CD4-positive, alpha-beta T cell treated with Interleukin-10 for 1 hour (primary cell): ENCODE data around the gene RPRML.

ENCODE experiments used
- DNase-seq: peaks from one replicate; pipeline ENCODE4 v3.0.0-alpha.2; 2020

Gene RPRML

DNA sequence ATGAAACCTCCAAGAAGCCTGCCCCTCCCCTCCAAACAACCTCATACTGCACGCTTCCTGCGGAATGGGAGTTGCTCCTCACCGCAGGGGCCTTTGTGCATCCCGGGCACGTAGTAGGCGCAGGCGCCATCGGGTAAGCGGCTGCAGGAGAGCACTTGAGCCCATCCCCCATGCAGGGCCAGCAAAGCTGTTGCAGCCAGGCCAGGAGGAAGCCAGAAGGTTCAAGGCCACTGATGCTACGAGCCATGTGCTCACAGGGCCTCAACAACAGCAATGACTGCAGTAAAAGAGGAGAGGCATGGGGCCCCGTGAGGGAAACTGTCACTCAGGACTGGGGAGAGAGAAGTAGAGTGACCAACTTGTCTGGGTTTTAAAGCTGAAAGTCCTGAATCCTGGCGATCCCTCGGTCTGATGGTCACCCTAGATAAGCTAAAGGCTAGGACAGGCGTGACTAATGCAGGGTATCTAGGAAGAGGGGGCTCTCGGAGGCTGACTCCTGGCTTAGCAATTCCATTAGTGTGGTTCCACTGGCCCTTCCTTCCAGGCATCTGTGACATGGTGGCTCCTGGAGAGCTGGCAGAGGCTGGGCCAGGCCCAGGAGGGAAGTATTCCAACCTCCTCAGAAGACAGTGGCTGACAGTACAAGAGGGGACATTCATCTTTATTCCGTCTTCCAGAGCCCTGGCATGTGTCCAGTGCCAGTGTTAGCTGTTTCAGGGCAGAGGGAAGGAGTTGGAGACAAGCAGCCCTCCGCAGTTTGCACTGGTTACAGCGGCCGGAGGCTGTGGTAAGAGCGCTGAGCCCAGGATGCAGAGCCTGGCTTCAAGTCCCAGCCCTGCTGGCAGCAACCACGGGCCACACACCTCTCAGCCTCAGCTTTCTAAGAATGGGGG lies 35.3 kb downstream of the RPRML start:
- no peak for DNase-seq

DNA sequence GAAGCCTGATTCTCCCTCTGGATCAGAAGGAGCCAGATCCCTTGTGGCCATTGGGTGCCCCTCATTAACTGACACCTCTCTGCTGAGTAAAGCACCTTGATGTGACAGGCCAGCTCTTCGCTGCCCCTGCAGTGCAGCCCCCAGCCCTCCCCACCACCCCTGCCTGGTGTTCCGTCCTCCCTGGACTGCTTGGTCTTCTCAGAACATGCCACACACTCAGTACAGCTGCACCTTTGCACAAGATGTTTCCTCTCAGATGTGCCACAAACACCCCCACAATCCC lies 35.9 kb downstream of the RPRML start:
- no peak for DNase-seq

DNA sequence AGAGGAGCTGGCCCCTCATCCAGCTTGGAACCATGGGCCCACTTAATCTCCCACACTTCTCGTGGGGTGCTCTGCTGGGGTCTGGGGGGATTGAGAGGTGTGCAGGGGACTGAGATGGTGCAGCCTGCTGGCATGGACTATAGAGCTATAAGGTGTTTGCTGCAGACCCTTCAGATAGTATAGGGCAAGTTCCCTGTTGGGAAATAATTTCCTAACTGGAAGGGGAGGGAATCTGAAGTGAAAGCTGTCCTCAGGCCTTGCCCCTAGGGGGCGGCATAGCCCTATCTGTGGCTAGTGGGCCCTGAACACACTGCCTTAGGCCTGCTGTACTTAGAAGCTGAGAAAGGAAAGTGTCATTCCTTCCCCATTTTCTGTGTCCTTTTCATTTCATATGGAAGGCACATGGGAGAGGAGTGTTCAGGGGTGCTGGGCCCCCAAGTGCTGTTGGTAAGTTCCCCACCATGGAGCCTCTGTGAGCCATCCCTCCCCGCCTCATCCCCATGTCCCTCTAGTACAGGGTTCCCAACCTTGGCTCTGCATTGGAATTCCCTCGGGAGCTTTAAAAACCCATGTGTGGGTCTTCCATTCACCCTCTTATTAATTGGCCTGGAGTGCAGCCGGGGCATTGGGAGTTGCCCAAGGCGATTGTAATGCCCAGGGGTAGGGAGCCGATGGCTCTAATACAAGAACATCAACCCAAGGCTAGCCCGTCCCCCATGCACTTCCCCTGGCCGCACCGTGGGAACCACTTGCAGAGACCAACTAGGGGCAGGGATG lies 36.4 kb downstream of the RPRML start:
- DNase-seq, result peak; percentile 43

DNA sequence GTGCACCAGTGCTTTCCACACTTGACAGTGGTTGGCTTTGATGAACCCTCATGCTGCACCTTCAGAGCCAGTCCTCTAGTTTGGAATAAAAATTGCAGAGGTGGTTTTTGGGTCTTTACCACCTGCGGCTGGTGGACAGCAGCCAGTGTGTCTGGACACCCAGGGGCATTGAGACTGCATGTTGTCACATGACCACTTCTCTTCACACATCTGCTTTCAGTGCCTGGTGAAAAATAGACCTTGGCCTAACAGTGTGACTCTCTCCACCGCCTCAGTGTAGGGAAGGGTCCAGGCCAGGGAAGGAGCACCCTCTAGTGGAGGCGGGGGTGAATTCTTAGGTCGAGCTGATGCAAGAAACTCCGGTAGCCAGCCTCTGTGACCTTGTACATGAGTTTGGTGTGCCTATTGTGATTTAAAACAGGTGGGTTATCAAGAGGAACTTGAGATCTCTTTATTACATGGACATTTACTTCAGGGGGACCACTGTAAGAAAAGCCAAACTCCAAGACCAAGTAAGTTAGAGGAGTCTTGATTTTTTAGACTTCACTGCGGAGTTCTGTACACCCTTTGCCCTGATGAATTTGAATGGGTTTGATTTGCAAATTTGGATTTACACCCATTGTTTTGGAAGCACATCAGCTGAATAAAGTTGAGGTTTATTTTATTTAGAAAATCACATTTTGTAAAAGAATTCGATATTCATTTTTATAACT lies 38.2 kb downstream of the RPRML start:
- DNase-seq, result peak; percentile 65

DNA sequence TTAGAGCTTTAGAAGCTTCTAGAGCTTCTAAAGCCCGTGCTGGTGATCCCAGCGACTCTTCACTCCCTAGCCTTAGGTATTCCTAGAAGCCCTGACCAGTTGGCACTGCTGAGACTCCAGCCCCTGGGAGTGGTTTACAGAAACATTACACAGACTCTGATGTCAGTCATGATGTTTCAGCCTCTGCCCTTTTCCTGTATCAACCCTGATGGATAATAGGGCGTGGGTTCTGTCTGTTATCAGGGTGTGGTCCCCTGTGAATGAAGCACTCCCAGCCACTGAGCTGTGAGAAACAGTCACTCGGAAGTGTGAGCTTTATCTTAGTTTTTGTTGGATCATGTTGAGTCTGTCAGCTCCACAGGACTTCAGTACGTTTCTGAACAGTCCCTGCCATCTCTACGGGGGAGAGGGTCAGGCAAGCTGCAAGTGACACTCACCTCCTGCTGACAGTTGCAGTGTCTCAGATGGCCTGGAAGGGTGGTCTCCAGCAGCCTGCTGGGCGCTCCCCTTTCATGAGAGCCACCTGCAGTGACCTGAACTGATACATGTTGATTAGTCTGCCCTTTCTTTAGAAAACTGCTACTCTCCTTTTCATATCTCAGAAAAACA lies 43.3 kb downstream of the RPRML start:
- DNase-seq, result no peak

DNA sequence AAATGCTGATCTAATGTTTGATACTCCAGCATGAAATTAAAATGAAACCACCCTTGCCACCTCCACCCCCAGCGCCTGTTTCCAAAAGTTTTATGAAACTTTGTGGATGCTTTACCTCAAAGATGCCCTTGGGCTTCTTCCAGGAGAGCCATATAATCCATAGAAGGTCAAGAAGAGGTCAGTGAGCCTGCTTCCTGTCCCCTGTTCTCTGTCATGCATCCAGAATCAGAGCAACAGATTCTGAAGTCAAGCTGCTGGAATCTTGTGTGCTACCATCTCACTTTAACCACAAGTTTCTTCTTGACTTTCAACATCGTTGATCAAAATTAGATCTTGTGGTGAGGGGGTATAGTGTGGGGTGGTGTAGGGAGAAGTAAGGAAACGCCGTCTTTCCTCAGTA lies 47.5 kb downstream of the RPRML start:
- no peak for DNase-seq

DNA sequence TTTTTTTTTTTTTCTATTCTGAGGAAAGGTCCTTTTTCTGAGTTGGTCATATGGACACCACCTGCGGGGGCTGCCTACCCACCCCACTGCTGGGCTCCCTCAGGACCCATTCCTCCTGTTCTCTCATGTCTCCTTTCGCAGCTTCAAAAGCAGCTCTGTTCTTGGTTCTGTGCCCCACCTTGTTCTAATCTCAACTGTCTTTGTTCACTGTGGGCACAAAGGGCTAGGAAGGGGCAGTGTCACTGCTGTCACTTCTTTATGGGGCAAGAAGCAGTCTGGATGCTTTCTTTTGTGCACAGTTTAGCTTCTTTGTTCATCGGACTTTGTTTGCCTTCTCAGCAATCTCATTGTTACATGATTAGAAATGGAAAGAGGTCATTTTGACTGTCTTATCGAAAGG lies 49.0 kb downstream of the RPRML start:
- DNase-seq, result no peak

DNA sequence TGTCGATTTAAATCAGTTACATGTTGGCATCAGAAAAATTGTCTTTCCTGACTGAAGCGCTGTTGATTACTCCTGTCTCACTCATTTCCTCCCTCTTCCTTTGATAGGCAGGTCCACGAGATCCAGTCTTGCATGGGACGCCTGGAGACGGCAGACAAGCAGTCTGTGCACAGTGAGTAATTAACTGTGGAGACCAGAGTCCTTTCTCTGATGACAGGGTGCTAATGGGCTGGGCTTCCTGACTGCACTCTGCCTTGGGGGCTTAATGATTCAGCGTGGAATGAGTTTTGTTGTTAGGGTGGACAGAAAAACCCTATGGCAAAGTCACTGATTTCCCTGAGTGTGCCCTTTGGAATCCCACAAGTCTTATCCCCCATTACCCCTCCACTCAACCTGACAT lies 49.6 kb downstream of the RPRML start:
- DNase-seq, result no peak

DNA sequence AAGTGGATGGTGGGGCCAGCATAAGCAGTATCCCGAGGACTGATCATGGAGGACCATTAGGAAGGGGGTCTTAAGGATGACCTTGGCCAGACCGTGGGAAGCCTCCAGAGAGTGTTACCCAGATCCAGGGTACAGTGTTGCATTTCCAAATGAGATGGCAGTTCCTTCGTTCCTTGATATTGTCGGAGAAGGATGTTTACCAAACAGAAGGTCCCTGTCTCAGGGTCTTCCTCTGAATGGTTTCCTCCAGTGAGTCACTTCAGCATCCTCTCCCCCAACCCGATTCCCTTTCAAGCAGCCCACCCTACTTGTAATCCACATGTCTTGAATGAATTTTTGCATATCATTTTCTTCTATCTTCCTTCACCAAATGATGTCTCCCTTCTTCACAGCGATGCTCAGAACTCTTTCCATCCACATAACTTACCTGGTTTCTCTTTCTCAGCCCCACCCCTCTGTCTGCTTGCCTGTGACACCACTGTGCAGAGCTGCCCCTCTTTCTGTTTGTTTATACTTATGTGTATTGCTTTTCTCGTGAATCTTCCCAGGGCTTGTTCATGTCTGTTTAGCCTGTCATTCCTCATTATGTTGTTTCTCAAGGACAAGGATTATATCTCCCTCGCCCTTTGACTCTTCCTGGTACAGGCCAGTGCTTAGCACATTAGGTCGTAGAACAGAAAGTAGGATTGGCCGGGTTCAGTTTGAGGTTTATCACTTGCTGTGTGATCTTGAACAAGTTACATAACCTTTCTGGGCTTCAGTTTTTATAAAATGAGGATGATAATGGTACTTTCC lies 50.4 kb downstream of the RPRML start:
- no peak for DNase-seq
